HG03097 (cell line): Measurements from ENCODE around the gene SMAD3.

Source experiments
- ATAC-seq: cut with Tn5 transposase; IDR thresholded peaks from one replicate; pipeline ENCODE4 v1.9.1; 2021; ENCODE audit not compliant: unreplicated experiment, low FRiP score

Gene SMAD3

GRCh38 chr15:67190813-67191212 lies 125.4 kb downstream of the SMAD3 start:
- ATAC-seq = no peak

DNA sequence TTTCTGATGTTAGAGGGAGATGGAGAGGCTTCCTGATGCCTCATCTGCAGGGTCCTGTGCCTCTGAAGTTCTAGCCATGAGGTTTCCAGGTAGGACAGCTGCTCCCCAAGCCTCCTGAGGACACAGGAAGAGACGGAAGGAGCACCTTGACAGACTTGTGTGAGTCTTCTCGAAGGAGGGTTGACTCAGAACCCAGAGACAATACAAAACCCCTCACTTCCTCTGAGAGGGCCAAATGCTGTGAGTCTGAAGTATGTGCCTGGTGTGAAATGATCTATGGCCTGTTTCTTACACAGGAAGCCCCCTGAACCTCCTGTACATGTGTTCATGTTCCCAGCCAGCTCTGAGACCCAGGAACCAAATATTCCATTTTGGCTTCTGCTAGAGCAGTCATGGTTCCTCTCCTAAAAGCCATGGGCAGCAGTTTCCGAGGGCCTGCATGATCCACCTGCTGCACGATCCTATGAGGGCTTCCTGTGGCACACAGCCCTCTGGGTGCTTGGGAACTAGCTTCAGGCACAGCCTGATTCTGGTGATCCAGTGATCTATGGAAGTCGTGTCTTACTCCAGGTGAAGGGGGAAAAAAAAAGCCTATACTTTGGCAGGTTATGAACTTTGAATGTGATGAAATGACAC lies 126.9 kb downstream of the SMAD3 start:
- ATAC-seq = no peak

DNA sequence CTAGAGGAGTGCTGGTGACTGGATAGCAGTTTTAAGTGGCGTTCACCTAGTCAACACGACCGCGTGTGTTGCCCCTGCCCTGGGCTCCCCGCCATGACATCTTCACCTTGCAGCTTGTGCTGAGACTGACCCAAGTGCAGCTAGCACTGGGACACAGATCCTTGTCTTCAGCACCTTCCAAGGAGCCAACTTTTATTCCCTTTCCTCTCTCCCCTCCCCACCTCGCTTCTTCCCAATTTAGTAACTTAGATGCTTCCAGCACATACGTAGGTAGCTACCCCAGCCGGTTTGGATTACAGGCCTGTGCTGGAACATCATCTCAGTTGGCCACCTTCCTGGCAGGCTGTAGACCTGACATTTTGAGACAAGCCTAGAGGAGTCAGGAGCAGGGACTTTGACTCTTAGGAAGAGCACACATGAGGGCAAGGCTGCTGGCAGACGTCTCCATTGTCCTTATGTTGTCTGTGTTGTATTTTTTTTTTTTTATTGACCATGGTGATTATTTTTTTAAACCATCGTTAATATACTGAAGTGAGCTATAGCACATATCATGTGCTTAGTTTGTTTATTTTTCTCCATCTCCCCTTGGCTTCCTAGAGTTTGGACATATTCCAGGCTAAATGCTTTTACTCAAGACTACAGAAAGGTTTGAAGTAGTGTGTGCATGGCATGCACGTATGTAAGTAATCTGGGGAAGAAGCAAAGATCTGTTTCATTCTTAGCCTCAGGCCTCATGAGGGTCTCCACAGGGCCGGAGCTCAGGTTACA lies 128.0 kb downstream of the SMAD3 start:
- ATAC-seq = no peak

GRCh38 chr15:67194171-67195114 lies 129.0 kb downstream of the SMAD3 start:
- no peak for ATAC-seq

DNA sequence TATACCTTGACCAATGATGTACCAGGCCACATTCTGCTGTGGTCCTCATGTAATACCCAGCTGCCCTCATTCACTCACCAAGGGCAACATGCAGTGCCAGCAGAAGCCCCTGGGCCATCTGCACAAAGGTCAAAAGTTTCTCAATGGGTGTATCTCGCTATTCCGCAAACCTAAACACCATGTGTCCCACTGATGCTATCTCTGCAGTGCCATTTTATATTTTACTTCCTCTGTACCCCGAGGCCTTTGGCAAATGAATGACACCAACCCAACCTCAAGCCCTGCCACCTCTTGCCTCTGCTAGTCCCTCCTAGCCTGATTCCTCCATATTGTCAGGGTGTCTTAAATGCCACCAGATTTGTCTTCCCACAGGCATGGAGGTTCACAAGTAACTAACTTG lies 129.9 kb downstream of the SMAD3 start:
- ATAC-seq = no peak

DNA sequence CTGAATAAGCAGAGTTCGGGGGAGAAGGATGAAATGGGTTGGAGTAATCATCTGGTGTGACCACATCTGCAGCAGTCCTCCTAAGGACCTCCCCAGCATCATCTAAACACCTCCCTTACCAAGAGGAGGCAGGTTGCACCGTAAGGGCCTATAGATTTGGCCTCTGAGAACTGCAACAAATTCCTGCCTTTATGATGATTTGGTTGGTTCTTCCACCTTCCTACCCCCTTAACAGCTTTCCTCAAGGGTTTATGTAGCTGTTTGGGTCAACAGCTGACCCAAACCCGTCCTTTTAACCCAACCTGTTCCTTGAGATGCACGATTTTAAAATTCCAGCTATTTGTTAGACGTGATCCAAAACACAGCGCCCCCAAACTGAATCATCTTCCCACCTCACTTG lies 130.8 kb downstream of the SMAD3 start:
- no peak for ATAC-seq

DNA sequence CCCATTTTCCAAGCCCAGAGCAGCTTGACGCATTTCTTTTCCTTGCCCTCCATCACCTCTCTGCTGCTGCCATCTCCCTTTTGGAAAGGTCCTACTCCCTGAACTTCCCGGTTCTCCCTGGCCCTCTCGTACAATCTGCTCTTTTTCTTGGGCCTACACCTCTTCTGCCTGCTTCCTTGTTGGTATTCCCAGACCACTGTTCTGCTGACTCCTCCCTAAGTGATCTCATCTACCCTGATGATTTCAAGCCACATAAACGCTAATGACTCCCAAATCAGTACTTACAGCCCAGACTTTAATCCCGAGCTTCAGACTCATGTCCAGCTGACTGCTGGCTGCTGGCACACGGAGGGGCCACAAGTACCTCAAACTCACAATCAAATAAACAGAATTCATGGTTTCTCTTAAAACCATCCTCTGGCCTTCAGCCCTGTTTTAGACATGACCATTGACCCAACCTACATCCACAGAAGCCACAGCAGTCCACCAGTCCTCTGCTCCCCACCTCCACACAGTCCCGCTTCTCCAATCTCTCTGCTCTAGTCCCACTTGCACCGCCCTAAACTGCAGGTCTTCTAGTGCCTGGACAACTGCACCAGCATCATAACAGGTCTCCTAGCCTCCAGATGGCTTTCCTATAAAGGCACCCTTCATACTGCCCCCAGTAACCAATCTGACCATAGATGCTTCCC lies 131.4 kb downstream of the SMAD3 start:
- ATAC-seq = no peak

DNA sequence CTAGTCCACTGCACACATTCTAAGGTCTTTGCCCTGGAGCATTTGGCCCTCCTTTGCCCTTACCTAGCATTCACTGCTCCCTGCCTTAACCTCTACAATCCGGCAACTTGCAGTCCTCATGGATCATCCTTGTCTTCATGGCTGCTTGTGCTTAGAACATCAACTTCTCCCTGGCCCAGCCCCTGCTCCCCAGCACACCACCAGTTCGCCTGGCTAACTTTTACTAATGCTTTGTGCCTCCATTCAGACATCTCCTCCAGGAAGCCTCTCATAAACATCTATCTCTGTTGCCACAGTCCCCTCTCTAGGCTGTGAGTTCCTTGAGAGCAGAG lies 131.9 kb downstream of the SMAD3 start:
- no peak for ATAC-seq

DNA sequence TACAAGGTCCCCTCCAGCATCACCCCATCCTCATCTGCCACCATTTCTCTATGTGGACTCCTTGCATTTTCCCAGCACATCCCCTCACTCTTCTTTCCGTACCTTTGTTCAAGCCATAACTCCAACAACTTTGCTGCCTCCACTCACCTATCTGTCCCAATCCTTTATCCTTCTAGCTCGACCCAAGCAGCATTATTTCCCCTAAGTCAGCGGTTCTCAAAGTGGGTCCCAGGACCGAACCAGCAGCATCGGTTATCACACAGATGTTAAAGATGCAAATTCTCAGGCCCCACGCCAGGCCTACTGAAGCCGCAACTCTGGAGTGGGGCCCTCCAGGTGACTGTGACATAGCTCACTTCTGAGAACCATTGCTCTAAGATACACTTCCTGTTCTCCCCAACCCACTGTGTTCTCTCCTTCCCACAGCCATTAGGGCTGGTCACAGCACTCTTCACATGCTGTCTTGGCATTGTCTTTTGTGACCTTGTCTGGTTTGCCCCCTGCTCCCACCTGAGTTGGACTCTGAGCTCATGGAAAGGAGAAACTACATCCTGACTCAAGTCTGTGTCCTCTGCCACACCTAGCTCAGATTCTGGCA lies 132.9 kb downstream of the SMAD3 start:
- no peak for ATAC-seq

DNA sequence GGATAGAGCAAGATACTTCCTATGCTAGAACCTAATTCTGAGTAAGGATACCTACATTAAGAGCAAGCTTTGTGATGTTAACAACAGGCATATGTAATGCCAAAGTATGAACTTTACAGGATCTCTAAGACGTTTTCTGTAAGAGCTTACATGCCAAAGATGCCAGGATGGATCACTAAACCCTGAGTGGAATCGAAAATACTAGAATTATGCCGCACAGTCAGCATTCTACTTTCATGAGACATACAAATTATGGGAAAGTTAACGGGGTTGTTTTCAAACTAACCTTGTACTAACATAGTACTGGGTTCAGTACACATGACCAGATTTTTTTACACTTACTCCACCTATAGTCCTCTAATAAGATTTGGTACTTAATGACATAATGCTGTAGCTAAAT lies 134.0 kb downstream of the SMAD3 start:
- no peak for ATAC-seq

DNA sequence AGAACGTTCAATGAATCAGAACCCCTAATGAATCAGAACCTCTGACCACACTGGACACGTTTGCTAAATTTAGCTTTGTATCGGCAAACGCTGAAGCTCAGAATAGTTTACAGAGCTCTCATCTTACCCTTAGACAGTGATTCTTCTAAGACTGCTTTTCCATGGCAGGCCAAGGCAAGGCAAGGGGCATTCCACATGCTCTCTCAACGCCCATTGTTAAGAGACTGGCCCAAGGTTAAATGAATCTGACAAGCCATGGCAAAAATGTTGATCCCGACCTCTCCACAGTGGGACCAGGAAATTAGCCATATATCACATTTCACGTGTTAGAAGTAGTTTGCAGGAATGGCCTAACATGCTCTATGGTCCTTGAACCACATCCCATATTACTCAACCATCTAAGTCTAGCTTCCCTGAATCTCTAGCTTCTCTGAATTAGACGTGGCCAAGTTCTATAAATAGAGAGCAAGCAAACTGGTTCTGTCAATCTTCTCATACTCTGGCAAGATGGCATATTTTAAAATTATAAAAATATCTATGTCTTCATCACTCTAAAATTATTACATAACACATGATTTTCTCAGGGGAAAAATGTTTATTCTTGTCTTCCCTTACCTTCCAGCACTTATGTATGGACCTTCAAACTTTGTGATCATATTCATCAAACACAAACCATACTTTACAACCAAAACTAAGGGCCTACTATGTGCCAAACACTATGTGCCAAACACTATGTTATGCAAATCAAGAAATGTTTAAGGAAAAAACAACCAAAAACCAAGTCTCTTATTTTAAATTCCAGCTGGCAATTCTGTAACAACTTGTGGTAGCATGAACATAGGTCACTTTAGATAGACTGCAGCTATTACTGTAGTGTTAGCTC lies 134.7 kb downstream of the SMAD3 start:
- no peak for ATAC-seq

DNA sequence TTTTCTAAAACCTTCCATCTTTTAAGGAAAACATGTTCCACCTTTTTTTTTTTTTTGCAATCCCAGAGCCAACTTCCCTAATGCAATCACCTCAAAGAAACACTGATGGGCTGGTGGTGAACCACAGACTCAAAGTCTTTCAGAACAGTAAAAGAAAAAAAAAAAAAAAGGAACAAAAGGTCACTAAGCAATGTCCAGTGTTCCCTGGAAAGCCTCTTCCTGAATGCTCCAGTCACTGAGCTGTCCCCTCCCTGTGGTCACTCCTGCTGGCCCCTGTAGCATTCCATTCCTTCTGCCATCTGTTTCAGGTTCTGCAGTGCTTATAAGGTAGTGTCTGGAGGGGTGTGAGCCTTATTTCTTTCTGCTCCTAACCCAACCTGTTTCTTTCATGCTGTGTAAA lies 135.7 kb downstream of the SMAD3 start:
- no peak for ATAC-seq

DNA sequence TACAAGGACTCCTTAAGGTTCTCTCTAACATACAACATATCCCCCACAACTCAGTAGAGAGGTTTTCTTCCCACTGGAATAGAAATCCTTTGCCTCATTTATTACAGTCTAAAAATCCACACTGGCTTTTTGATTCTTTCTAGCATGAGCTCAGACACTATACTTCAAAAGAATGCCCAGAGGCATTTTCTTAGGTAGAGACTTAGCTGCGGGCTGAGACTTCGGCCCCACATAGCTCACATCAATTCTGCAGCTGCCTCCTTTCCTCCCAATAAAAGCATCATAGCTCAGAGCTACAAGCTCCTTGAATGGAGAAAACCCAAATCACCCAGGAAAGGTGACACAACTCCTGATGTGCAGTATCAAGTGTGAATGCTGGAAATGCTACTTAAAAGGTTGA lies 136.7 kb downstream of the SMAD3 start:
- ATAC-seq = no peak

DNA sequence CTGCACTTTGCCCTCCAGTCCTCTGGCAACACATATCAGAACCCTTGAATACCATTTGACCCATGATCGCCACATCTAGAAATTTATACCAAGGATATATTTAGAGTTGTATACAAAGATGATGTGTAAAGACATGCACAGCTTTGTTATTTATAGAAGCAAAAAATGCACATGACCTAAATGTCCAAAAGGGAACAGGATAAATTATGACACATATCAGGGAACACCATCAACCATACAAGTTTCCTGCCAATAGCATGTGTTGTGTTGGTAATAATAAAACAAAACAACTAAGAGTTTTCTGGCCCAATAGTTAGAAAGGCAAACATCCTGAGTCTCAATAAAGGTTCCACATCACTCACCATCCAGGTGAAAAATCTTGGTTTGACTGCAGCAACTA lies 137.6 kb downstream of the SMAD3 start:
- no peak for ATAC-seq

DNA sequence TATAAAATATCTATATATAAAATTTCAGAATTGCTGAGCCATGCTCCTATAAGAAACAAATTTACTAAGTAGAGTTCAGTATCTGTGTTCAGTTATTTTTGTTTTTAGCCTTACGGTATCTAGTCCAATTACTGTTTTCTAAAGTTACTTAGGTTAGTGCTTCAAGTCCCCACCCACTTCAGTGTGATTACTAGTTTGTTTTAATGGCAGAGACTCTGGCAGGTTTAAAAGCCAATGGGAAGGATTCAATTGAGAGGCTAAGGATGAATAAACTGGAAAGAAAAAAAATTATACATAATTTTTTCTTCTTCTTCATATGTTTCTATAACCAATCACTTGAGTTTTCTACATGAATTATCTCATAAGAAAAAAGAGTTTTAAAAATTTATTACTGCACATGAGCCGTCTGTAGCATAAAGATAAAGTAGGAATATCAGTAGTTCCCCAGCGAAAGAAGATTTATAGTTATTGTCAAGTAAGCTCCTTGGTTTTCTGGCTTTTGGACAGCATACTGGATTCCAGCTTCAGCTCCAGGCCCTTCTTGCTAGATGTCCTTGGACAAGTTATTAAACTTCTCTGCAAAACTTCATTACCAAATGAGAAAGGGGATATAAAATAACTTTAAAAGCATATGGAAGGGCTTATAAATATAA lies 142.3 kb downstream of the SMAD3 start:
- ATAC-seq = no peak

DNA sequence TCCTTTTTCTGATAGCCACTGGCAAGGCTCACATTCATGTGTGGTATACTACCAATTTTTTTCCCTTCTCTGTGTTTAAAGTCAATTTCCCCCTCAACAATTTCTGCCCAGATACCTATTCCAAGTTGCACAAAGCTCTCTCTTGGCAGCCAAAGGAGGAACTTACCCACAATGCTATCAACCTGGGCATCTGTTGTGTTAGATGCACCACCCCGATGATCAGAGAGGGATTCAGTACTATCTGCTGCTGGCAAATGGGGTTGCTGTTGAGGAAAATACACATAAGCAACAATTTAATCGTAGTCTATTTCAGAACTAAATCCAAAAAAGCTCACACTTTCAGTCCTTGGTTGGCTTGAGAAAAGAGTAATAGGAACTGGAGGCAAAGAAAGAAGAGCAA lies 143.0 kb downstream of the SMAD3 start:
- ATAC-seq = no peak

DNA sequence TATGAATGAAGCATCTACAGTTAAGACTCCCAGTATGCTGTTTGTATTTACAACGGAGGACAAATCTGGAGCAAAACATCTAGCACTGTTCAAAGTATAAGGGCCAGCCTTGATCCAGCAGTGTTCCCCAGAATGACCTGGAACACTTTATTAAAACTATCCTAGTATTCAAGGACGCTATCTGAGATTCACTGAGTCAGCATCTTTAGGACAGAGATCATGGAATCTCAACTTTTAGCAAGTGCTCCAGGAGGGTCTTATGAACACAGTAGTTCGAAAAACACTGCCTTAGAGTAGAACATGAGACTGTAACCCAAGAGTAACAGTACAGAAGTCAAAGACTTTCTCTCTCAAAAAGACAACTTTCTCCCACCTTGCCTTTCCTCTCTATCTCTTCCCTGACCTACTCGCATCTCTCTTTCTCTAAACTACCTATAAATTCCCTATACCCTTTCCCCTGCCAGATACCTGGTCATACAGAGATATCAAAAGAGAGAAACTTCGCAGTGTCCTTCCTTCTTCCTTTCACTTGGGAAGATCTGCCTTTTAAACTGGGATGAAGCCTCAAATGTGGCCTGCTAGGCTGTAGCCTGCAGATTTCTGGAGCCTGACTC lies 145.3 kb downstream of the SMAD3 start:
- ATAC-seq = no peak

- no peak for ATAC-seq
Measured at GRCh38 chr15:67212684-67213367, 147.4 kb downstream of the SMAD3 start.
